Epithelial cell of proximal tubule (primary cell): ENCODE results near the gene ZDHHC19. TPM values are rescaled to one million over a fixed set of nuclear protein-coding genes. Genes with fewer than 3 reads are reported as not detected.
"Not testable (repeated sequence)": the region's sequence is repeated elsewhere in the genome, so short reads cannot be mapped to it uniquely, and the experiment has no call there.

Experiments used
- DNase-seq: peaks from one replicate; pipeline ENCODE4 v3.0.0-alpha.2; 2011; ENCODE audit warnings: low read depth
- H3K4me3 ChIP-seq: 2 replicates; pipeline ENCODE4 v1.5.1; 2011; ENCODE audit warnings: low read depth, mild to moderate bottlenecking, low read length
- CTCF ChIP-seq: conservative IDR thresholded peaks from 2 replicates; pipeline ENCODE4 v1.5.1; 2012; ENCODE audit warnings: low read depth, mild to moderate bottlenecking, low read length
- total RNA-seq: library from RNA; depleted of rRNA; stranded (reverse); fragments of >200 nt; gene quantifications from 2 replicates; pipeline ENCODE4 v1.2.3, GENCODE V29; 2015

ZDHHC19 gene
- total RNA-seq, 1 donor from 2014 or later: not detected

DNA sequence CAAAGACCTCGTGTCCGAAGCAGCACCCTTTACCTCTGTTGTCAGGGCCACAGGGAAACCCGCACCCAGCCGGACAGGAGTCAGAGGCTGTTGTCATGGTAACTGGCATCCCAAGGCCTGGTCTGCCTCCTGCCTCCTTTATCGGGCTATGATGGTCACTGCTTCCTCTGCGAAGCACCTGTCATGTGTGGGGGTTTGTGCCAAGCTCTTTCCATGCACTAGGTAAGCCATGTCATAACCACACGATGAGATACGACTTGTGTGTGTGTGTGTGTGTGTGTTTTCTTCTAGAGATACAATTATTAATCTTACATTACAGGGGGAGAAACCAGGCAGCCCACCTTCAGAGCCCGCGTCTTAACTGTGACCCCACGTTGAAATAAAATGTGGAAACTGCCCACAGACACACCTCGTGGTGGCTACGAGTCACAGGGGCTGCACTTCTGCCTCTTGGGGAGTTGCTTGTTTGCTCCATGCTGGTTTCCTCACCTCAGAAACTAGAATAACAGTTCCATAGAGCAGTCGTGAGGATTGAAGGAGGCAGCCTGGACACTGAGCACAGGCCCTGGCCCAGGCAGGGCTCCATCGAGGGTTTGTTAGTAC, 18.0 kb downstream of the ZDHHC19 start:
- TF ChIP-seq CTCF: no peak
- no peak for DNase-seq
- no peak overlapping the region for H3K4me3 ChIP-seq

GRCh38 chr3:196192524-196193051, 18.6 kb downstream of the ZDHHC19 start:
- no peak for TF ChIP-seq CTCF
- H3K4me3 ChIP-seq: no peak overlapping the region
- DNase-seq: no peak

- no peak for TF ChIP-seq CTCF
- no peak for DNase-seq
- no peak overlapping the region for H3K4me3 ChIP-seq
These were observed 19.1 kb downstream of the ZDHHC19 start for GRCh38 chr3:196192036-196192523.

DNA sequence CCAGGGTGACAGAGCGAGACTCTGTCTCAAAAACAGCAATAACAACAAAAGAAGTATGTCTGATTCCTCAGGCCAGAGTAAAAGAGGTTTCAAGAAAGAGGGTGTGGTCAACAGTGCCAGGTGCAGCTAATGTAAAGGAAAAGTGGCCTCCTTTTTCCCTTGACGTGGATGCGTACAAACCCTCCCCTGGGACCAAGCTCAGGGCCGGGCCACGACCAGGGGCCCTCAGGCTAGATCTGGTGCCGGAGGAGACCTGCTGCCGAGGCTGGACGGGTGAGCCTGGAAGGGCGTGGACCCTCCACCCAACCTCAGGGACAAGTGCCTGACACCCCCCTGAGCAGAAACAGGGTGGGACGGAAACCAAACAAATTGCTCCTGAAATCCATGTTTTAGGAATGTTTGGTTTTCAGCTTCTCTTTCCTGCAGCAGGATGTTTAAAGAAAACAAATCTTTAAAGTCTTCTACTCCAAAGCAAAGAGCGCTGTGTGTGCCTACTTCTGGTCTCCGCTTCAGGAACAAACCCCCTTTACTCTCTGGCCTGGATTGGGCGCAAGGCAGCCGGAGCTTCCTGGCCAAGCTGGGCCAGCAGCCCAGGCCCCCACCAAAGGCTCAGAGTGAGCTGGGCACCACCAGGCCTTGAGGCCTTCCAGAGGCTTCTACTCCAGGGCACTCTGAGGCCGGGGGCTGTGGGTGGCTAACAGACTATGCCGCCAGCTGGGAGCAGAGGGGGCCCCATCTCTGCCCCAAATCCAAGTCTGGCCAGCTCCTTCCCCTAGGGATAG, 21.4 kb downstream of the ZDHHC19 start:
- TF ChIP-seq CTCF: no peak
- no peak overlapping the region for H3K4me3 ChIP-seq
- no peak for DNase-seq

GRCh38 chr3:196186651-196187573, 24.3 kb downstream of the ZDHHC19 start:
- H3K4me3 ChIP-seq: no peak overlapping the region
- DNase-seq: no peak
- no peak for TF ChIP-seq CTCF

GRCh38 chr3:196184881-196185280, 26.3 kb downstream of the ZDHHC19 start:
- no peak overlapping the region for H3K4me3 ChIP-seq
- DNase-seq: no peak
- TF ChIP-seq CTCF: no peak

GRCh38 chr3:196184169-196184432, 27.1 kb downstream of the ZDHHC19 start:
- H3K4me3 ChIP-seq, DNase-seq: not testable (repeated sequence)
